ENCODE measurements around the gene NUCB2.

DNA sequence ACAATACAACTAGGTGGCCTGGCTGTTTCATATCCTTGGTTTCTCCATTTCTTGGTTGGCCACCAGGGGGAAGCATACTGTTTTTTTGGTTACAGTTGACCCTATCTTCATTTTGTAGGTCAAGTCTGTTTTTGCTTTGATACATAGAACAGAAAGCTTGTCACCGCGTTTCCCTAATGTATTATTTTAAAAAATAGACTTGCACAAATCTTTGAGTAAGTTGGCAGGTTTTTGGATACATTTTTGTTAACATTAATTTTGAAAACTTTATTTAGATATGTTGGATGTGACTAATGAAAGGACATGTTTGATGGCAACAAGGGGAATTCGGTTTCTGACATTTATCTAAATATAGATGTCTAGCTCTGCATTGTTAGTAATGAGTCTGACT, 78.1 kb downstream of the NUCB2 start:
- TF ChIP-seq, protein P1, sequence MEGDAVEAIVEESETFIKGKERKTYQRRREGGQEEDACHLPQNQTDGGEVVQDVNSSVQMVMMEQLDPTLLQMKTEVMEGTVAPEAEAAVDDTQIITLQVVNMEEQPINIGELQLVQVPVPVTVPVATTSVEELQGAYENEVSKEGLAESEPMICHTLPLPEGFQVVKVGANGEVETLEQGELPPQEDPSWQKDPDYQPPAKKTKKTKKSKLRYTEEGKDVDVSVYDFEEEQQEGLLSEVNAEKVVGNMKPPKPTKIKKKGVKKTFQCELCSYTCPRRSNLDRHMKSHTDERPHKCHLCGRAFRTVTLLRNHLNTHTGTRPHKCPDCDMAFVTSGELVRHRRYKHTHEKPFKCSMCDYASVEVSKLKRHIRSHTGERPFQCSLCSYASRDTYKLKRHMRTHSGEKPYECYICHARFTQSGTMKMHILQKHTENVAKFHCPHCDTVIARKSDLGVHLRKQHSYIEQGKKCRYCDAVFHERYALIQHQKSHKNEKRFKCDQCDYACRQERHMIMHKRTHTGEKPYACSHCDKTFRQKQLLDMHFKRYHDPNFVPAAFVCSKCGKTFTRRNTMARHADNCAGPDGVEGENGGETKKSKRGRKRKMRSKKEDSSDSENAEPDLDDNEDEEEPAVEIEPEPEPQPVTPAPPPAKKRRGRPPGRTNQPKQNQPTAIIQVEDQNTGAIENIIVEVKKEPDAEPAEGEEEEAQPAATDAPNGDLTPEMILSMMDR (optimal IDR thresholded peaks at IDR 0.05 in 1 of 3, IDR thresholded peaks at IDR 0.05 in 1 of 3, conservative IDR thresholded peaks at IDR 0.05 in 1 of 3; ENCODE audit: extremely low read depth in 1 of 3, insufficient read depth in 2 of 3, low read length in 3 of 3): peak; percentile 49 to 59 (median 50)
- TF ChIP-seq EZH2 (IDR thresholded peaks at IDR 0.05; ENCODE audit: low read length): no peak
